HG02571 (cell line): ENCODE results near the gene ABCA1.
"Not testable (repeated sequence)": the region's sequence is repeated elsewhere in the genome, so short reads cannot be mapped to it uniquely, and the experiment has no call there.

Experiments used
- ATAC-seq: cut with Tn5 transposase; IDR thresholded peaks from one replicate; pipeline ENCODE4 v1.9.1; 2021; ENCODE audit warnings: mild to moderate bottlenecking, moderate library complexity; ENCODE audit not compliant: unreplicated experiment

Gene ABCA1, protein sequence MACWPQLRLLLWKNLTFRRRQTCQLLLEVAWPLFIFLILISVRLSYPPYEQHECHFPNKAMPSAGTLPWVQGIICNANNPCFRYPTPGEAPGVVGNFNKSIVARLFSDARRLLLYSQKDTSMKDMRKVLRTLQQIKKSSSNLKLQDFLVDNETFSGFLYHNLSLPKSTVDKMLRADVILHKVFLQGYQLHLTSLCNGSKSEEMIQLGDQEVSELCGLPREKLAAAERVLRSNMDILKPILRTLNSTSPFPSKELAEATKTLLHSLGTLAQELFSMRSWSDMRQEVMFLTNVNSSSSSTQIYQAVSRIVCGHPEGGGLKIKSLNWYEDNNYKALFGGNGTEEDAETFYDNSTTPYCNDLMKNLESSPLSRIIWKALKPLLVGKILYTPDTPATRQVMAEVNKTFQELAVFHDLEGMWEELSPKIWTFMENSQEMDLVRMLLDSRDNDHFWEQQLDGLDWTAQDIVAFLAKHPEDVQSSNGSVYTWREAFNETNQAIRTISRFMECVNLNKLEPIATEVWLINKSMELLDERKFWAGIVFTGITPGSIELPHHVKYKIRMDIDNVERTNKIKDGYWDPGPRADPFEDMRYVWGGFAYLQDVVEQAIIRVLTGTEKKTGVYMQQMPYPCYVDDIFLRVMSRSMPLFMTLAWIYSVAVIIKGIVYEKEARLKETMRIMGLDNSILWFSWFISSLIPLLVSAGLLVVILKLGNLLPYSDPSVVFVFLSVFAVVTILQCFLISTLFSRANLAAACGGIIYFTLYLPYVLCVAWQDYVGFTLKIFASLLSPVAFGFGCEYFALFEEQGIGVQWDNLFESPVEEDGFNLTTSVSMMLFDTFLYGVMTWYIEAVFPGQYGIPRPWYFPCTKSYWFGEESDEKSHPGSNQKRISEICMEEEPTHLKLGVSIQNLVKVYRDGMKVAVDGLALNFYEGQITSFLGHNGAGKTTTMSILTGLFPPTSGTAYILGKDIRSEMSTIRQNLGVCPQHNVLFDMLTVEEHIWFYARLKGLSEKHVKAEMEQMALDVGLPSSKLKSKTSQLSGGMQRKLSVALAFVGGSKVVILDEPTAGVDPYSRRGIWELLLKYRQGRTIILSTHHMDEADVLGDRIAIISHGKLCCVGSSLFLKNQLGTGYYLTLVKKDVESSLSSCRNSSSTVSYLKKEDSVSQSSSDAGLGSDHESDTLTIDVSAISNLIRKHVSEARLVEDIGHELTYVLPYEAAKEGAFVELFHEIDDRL (N-terminal part only)

DNA sequence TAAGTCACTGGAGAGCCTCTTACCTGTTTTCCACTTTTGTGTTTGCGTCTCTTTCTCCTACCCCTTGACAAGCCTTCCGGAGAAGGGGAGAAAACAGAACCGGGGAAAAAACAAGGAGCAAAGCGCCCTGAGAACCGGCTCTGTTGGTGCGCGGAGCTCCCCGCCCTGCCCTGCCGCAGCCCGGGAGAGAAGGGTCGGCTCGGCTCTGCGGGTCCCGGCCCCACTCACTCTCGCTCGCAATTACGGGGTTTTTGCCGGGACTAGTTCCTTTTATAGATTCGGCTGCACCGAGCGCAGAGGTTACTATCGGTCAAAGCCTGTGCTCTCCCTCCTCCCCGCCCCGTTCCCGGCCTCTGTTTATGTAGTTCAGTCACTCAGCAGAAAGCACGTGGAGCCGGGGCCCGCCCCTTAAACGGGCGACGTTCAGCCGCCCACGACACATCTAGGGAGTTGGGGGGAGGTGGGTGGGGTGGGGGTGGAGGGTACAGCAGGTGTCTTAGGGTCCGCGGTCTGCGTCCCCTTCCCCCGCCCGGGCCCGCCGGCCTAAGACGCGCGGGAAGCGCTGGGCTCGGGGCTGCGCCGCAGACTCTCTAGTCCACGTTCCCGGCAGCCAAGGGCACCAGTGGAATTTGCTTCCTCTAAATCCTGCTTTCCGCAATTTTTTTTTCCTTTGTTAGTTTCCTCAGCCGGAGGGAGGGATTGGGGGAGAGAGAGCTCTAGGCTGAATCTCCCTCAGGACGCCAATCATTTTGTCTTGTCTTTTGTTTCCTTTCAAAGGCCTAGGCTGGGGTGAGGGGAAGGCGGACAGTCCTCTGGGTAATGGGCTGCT is at the start of gene ABCA1:
ABCA1 (minus strand) TSS at position 244 of the 829 bp plus-strand sequence. CDS start 24,476 bp downstream, outside the sequence.
- ATAC-seq, result no peak

DNA sequence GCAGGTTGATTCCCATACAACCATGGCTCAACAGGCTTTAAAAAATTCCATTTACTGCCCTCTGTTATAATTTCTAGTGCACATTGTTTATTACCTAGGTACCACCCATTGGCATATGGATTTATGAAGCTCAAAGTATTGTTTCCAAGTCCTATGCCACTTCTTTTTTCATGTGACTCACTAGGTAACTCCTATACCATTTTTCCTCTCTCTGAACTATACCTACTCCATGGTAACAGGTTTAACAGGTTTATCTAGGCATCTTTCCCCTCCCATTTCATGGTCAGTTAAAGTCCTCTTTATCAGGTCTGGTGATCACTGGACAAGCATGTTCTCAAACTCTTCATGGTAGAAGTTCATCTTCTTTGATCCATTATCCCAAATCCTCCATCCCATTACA is 49.6 kb upstream of the ABCA1 start:
- ATAC-seq, result no peak

DNA sequence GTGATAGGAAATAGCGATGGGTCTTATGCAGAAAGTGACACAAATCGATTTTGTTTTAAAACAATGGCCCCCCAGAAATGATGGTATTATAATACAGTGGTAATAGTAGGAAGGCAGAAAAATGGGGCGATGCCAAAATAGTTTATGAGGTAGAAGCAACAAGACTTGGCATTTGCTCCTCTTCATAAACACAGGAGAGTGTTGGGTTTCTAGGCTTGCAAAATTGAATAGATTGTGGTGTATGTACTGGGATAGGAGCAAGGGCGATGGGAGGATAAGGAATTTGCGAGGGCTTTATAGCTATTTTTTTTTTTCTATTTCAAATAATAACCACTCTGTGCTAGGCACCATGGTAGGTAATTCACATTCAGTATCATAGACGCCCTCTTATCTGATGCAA is 49.2 kb upstream of the ABCA1 start:
- ATAC-seq, result no peak

DNA sequence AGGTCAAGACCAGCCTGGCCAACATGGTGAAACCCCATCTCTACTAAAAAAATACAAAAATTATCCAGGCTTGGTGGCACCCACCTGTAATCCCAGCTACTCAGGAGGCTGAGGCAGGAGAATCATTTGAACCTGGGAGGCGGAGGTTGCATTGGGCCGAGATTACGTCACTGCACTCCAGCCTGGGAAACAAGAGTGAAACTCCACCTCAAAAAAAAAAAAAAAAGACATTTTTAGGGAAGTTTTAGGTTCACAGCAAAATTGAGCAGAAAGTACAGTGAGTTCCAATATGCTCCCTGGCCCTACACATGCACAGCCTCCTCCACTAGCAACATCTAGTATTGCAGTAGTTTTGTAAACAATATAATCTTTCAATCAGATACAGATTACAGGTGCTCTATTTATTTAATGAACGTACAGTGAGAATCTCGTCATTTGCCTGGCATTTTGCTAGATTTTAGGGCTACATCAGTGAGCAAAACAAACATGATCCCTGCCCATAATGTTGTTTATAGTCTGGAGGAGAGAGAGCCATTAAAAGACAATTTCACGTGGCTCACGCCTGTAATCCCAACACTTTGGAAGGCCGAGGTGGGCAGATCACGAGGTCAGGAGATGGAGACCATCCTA is 48.1 kb upstream of the ABCA1 start:
- not testable (repeated sequence) for ATAC-seq

DNA sequence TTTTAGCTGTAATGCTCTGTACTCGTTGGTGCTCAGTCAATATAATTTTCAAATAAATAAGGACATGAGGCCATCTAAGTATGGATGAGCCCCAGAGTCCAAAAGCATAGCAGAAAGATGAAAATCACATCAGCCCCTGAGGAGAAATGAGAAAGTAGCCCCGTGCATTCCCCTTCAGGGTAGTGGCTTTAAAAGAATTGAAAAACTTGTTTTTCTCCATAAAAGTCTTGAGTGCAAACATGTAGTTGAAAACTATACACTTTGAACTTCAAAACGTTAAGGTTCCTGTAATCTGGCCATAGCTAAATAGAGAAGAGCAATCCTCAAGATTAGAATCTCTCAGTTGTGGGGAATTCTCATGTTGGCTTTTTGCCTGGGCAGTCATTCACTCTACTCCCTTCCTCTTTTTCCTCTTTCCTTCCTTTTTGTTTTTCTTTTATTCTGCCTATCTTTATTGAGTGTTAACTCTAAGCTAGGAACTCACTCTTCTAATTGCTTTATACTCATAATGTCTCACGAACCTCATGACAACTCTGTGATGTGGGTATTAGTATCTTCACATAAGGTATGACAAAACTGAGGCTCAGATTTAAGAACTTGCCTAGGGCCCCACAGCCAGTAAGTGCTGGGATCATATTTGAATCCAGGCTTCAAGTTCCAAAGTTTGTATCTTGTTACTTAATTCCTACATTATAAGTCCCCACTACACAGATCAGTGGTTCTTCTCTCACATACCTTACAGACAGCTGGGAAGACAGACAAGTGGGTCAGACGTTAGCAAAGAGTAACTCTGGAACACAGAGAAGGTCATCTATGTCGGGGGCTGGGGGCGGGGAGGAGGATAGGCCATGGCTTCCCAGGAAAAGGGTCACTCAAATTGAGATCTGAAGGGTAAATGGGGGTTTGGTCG is 46.4 kb upstream of the ABCA1 start:
- ATAC-seq, result no peak

DNA sequence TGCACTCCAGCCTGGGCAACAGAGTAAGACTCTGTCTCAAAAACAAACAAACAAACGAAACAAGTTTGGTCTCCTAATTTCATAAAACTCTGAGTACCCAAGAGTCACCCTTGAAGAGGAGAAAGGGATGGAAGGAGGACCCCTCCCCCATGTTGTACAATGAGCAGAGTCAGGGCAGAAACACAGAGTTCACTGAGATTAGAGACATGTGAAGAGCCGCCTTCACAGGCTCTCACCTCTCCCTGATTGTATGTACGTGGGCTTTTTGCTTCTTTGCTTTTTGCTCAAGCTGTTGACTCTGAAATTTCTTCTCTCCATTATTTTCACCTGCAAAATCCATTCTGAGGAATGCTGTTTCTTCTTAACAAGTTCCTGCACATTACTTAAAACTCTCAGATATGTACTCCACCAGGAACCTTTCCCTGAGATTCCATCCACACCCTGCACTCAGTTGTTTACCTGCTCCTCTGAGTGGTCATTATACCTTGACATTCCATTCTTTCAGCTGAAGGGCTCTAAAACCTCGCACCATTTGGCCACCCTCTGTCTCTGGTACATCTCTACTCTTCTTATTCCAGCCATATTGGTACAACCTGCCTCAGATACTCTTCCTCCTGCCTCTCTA is 44.4 kb upstream of the ABCA1 start:
- ATAC-seq, result no peak

DNA sequence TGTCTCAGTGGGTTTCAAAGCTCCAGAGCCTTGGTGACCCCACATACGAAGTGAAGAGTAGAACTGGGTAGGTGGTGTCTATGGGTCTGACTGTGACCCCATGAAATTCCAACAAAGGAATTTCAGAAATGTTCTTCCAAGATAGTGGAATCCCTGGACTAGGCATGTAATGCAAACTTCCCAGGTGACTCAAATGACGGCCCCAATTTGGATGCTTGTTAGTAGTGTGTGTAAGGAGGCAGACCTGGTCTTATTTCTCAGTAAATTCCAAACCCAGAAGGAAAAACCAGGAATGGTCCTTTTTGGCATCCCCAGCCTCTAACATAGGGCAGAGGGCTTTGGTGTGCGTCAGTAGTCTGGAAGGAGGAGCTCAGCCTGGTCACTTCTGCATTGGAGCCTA is 43.6 kb upstream of the ABCA1 start:
- no peak for ATAC-seq

DNA sequence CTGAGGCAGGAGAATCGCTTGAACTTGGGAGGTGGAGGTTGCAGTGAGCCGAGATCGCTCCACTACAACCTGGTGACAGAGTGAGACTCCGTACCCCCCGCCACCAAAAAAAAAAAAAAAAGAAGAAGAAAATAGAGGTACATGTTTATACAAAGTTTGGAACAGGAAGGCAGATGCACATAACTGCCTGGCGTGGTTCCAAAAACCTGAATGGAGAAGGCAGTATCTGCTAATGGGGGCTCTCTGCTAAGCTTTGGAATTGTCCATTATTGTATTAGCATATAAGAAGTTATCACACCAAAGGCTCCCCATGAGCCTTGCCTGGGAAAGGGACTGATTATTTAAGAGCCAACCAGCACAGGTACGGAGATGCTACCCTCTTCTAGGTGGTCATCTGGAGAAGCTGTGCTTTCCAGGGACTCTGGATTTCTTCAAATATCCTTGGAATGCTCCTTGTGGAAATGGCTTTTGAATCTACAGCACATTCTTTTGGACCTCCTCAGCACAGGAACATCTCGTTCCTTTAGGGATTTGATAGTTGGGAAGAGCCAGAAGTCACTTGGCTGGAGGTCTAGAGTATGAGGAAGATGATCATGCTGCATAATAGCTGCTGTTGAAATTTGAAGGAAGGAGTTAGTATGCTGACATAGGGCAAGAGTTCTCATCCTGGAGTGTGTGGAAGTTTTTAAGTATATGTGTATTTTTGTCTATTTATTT is 42.5 kb upstream of the ABCA1 start:
- ATAC-seq, result no peak

DNA sequence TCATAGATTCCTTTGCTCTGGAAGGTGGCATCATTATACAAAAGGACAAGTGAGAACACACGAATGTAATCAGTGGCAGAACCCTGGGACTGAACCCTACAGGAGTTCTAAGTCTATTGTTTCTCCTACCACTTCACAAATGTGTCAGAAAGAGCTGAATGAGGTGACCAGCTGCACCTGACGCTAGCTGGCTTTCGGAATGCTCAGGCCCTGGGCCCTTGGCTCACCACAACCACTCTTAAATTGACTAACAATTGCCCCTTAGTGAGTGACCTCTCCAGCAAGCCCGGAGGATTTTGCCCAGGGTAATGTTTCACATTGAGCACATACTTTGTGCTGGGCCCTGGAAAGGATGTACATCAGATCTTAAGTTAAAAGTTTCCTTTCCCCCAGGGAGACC is 41.2 kb upstream of the ABCA1 start:
- ATAC-seq, result no peak

DNA sequence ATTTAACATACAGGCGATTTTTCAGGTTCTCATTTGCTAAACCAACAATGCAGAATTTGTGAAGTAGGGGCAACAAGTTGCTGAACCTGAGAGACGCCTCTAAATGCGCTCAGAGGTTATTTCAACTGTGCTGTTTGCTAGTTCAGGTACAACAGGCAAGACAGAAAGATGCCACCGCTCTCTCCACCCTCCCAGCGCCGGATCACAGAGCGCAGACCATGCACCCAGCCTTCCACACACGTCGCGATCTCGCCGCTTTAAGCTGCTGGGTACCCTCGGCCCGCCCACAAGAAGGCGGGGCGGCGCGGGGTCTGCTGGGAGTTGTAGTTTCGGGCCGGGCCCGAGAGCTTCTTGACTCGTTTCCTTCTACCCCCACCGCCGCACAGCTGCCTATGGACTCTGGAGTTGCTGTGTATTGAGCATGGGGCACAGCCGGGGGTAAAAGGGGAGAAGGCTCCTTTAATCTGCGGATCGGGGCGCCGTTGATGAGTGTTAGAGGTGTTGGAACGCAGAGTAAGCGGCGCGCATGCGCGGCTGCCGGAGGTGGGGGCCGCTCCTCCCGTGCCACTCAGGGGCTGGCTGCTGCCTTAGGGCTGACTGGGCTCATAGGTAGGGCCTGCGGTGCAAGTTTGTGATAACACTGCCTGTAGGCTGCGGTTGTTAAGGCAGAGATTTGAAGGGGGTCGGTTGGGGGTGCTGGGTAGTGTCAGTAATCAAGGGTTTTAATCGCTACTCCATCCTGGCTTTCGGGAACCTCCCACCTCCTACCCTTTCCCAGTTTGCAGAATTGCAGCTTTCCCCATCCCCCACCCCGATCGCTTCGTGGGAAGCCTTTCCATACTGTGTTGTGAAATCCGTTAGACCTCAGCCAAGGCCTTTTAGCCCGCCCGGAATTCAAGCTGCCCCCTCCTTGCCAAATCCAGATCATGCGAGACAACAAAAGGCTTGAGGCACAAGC is 40.3 kb upstream of the ABCA1 start:
- ATAC-seq, result peak; percentile 98

DNA sequence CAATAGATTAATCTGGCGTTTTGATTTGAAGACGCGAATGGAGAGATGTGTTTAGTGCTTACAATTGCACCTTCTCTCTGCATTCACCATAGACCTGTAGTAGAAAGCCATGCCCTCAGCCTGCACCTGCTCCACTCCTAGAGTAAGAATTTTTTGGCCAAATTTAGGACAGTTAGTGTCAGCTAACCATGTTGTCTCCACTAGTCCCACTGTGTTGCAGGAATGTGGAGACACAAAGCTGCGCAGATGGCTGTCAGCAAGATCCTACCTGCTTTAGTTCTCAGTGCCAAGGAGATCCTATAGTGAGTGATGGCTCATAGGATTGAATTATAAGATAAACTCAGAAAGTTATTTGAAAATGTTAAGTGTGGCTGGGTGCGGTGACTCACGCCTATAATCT is 35.1 kb upstream of the ABCA1 start:
- no peak for ATAC-seq

DNA sequence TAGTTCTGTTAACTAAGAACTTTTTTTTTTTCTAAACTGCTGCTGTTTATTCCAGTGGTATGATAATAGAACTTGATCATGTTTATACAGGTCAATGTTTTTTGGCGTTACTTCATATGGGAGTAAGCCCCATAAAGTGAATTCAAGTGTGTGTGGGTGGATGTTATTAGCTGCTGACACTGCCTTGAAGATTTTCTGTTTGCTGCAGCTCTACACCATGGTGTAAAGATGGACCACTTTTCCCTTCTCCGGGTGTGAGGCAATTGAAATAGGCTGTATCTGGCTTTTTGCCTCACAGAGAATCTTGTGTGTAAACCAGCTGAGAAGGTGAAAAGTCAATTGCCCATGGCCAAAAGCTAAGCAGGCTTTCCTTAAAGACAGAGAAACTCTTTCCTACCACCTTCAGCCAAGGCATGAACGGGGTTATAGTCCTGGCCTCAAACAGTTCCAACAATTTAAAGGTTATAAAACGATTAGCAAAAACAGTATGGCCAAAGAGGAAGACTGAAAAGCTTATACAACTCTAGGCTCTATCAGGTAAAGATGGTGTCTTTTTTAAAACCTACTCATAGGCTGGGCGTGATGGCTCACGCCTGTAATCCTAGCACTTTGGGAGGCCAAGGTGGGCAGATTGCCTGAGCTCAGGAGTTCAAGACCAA is 33.9 kb upstream of the ABCA1 start:
- ATAC-seq, result no peak

DNA sequence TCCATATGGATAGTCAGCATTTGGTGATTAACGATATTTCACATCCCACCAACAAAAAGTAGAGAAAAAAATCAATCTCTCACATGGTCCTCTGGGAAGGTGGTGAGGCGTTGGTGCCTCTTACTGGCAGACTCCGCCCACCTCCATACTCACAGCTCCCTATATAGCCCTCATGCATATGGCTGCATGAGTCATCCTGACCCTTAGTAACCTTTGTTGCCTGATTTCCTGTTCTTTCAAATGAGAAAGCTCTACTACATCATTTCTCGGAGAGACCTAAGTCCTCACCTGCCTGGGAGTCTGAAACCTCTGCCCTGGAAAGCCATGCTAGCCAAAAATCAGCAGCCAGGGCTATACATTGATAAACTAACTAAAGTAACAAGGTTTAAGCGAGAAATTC is 33.3 kb upstream of the ABCA1 start:
- peak; percentile 84 for ATAC-seq

DNA sequence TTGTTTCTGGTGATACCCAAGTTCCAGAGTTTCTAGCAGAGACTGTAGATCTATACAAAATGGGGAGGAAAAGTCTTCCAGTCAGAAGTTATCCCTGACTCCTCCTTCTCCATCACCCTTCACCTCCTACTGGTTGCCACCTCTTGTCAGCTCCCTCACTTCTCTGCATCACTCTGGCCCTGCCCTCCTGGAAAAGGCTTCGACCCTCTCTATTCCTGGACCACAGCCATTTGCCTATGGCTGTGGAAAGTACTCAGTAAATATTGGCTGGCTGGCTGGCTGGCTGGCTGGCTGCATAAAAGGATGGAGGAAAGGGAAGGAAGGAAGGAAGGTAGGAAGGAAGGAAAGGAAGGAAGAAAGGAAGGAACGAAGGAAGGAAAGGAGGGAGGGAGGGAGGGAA is 32.7 kb upstream of the ABCA1 start:
- no peak for ATAC-seq

DNA sequence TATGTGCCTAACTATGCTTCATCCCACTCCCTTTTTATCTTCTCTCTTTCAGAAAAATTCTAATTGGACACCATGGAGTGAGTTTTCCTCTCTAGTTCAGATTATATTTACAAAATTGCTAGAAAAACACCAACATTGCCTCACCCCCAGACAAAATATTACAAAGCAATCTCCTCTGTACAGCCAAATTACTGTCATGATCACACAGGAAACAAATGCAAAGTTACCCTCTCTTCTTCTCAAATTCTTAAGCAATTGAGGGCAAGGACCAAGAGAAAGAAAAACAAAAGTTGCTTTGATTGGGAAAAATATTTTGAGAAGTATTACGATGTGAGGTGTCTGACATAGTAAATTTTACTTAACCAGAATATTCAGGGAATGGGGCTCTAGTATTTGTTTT is 30.8 kb upstream of the ABCA1 start:
- no peak for ATAC-seq

DNA sequence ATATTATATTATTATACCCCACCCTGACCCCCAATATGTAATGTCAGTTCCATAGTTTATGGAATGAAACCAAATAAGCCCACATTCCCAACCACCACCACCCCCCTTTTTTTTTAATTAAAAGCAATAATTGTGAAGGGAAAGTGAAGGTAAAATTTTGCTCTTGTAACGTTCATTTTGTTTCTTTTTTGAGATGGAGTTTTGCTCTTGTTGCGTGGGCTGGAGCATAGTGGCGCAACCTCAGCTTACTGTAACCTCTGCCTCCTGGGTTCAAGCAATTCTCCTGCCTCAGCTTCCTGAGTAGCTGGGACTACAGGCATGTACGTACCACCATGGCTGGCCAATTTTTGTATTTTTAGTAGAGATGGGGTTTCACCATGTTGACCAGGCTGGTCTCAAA is 30.1 kb upstream of the ABCA1 start:
- not testable (repeated sequence) for ATAC-seq
